ENCODE results near the gene FBXO36.
"Not testable (repeated sequence)": the region's sequence is repeated elsewhere in the genome, so short reads cannot be mapped to it uniquely, and the experiment has no call there.

The FBXO36 gene

DNA sequence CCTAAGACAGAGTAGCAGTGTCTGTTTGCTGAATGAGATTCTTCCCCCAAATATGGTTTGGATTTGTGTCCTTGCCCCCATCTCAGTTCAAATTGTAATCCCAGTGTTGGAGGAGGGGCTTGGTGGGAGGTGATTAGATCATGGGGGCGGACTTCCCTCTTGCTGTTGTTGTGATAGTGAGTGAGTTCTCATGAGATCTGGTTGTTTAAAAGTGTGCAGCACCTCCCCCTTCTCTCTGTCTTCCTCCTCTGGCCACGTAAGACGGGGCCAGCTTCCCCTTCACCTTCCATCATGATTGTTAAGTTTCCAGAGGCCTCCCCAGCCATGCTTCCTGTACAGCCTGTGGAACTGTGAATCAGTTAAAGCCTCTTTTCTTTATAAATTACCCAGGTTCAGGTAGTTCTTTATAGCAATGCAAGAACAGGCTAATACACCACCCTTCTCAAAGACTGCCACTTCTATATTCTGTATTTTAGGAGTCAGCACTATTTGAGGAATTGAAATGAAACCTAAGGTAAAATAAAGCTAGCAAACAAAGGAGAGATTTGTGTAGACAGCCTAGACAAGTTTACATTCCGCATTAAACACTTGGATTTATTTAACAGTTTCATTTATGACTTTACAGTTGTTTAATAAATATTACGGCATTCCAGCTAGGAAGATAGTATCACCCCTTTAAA, 21.6 kb downstream of the FBXO36 start:
- TF ChIP-seq, protein P1, sequence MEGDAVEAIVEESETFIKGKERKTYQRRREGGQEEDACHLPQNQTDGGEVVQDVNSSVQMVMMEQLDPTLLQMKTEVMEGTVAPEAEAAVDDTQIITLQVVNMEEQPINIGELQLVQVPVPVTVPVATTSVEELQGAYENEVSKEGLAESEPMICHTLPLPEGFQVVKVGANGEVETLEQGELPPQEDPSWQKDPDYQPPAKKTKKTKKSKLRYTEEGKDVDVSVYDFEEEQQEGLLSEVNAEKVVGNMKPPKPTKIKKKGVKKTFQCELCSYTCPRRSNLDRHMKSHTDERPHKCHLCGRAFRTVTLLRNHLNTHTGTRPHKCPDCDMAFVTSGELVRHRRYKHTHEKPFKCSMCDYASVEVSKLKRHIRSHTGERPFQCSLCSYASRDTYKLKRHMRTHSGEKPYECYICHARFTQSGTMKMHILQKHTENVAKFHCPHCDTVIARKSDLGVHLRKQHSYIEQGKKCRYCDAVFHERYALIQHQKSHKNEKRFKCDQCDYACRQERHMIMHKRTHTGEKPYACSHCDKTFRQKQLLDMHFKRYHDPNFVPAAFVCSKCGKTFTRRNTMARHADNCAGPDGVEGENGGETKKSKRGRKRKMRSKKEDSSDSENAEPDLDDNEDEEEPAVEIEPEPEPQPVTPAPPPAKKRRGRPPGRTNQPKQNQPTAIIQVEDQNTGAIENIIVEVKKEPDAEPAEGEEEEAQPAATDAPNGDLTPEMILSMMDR (IDR thresholded peaks at IDR 0.05), result no peak
- no peak overlapping the region for H3K27ac ChIP-seq
- no peak overlapping the region for H3K4me3 ChIP-seq
- no peak for DNase-seq (ENCODE audit: low spot score)

DNA sequence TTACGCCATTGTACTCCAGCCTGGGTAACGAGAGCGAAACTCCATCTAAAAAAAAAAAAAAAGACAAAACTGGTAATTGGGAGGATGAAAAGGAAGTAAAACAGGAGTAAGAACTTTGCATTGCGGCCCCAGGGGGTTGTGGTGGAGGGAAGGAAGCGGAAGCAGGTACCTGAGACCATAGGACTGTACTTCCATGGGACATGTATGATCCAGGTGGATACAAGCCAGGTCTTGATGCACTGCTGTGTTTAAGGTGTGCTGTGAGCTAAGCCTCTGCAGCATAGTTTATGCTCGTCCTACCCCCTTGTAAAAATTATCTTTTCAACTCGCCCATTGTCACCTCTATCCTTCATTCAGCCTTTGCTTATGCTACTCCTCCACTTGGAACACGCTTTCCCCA, 23.7 kb downstream of the FBXO36 start:
- no peak overlapping the region for H3K27ac ChIP-seq
- H3K4me3 ChIP-seq, result no peak overlapping the region
- TF ChIP-seq, protein P1 (IDR thresholded peaks at IDR 0.05), result no peak
- DNase-seq (ENCODE audit: low spot score), result no peak

DNA sequence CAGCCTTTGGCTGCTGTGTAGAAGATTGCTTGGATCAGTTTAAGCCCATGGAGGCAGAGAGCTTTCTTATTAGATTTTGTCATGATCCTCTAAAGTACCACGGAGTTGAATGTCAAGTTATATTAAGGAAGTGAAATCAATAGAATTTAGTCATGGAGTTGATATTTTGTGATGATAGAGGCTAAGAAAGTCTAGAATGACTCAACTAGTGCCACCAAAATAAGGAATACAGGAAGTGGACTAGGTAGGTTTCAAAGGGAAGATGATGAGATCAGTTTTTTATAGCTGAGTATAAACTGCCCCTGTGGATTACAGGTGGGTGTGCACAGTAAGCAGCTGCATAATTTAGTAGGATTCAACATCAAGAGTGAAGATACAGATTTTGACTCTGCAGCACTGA, 25.2 kb downstream of the FBXO36 start:
- no peak overlapping the region for H3K4me3 ChIP-seq
- no peak for DNase-seq (ENCODE audit: low spot score)
- H3K27ac ChIP-seq, result no peak overlapping the region
- TF ChIP-seq, protein P1 (IDR thresholded peaks at IDR 0.05), result no peak

DNA sequence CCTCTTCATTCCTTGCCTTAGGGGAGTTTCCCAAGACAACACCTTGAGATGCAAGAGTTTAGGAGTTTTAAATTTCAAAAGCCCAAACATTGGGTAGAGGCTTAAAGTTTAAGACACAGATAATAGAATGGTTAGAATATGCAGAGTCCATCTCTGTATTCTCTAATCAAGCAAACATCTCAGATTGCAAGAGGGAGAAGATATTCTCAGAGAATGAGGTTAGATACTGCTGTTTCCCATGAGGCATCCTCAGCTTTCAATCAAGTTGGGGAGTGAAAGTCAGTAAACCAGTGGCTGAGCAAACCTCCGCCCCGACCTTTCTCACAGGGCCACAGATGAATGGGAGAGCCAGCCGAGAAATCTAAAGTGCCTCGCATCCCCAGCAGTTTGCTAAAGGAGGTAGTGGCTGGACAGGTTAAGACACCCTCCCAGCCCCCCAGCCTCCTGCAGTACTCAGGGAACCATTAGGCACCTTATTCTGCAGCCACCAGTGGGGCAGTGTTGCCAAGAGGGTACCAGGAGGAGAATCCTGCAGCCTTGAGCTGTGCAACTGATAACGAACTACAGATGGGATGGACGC, 30.0 kb downstream of the FBXO36 start:
- DNase-seq (ENCODE audit: low spot score), result no peak
- Histone ChIP-seq H3K27ac (no peak overlapping the region), H3K4me3 (no peak overlapping the region)
- TF ChIP-seq, protein P1 (IDR thresholded peaks at IDR 0.05), result no peak

DNA sequence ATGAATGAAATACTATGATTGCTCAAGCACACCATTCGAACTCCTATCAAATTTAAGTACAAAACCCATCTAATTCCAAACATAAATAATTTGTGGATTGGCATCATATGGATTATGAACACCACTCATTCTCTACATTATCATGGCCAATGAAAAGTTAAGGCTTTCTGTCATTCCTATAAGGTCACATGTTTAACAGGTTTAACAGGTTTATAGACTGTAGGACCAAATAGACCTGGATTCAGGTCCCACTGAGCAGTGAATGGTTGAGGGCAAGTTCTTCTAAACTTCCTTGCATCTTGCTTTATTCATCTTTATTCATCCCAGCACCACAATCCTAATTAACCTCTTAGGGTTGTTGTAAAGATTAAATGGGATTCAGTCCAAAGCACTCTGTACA, 33.4 kb downstream of the FBXO36 start:
- no peak for DNase-seq (ENCODE audit: low spot score)
- Histone ChIP-seq H3K4me3 (no peak overlapping the region), H3K27ac (no peak overlapping the region)
- TF ChIP-seq, protein P1 (IDR thresholded peaks at IDR 0.05), result no peak

DNA sequence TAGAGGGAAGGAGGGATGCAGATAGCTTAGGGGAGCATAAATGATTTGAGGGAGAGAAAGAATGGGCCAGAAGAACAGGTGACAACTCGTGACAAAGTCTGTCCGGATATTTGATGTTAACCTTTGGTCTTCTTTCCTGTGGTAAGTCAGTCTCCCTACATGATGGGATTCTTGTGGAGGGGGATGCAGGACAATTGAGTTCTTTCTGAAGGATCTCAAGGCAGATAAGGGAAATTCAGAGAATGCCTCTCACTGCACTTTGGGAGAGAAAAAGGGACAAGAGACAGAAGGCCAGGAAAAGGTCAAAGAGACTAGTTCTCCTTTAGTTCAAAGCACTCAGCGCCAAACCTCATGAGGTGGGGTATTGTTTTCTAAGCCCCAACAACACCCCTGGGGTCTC, 34.2 kb downstream of the FBXO36 start:
- no peak for DNase-seq (ENCODE audit: low spot score)
- Histone ChIP-seq H3K27ac (no peak overlapping the region), H3K4me3 (no peak overlapping the region)
- TF ChIP-seq, protein P1 (IDR thresholded peaks at IDR 0.05), result no peak

DNA sequence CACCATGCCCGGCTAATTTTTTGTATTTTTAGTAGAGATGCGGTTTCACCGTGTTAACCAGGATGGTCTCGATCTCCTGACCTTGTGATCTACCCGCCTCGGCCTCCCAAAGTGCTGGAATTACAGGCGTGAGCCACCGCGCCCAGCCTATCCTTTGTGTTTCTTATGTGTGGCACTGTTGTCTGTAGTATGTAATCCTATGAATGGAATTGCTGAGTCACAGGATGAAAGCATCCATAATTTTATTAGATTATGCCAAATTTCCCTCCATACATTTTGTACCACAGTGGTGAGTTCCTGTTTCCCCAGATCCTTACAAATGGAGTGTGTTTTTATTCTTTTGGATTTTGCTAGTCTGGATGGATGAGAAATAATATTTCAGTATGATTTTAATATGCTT, 41.3 kb downstream of the FBXO36 start:
- H3K27ac ChIP-seq; DNase-seq (ENCODE audit: low spot score); H3K4me3 ChIP-seq: not testable (repeated sequence)

All from coronary artery (tissue), 2 donors.